ENCODE measurements around the gene ZNF503. TPM values are rescaled to one million over a fixed set of nuclear protein-coding genes. Genes with fewer than 3 reads are reported as not detected.

Gene ZNF503, protein sequence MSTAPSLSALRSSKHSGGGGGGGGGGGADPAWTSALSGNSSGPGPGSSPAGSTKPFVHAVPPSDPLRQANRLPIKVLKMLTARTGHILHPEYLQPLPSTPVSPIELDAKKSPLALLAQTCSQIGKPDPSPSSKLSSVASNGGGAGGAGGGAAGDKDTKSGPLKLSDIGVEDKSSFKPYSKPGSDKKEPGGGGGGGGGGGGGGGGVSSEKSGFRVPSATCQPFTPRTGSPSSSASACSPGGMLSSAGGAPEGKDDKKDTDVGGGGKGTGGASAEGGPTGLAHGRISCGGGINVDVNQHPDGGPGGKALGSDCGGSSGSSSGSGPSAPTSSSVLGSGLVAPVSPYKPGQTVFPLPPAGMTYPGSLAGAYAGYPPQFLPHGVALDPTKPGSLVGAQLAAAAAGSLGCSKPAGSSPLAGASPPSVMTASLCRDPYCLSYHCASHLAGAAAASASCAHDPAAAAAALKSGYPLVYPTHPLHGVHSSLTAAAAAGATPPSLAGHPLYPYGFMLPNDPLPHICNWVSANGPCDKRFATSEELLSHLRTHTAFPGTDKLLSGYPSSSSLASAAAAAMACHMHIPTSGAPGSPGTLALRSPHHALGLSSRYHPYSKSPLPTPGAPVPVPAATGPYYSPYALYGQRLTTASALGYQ
- total RNA-seq, result under 1 TPM; 0.38 to 0.47 TPM
- 0.58 TPM for polyA plus RNA-seq (2013, experiment 1 of 2)
- polyA plus RNA-seq (2013, experiment 2 of 2), result 0.72 TPM
- total RNA-seq, result 0 to 1.1 (median 0.08) reads per million in 172 experiments

DNA sequence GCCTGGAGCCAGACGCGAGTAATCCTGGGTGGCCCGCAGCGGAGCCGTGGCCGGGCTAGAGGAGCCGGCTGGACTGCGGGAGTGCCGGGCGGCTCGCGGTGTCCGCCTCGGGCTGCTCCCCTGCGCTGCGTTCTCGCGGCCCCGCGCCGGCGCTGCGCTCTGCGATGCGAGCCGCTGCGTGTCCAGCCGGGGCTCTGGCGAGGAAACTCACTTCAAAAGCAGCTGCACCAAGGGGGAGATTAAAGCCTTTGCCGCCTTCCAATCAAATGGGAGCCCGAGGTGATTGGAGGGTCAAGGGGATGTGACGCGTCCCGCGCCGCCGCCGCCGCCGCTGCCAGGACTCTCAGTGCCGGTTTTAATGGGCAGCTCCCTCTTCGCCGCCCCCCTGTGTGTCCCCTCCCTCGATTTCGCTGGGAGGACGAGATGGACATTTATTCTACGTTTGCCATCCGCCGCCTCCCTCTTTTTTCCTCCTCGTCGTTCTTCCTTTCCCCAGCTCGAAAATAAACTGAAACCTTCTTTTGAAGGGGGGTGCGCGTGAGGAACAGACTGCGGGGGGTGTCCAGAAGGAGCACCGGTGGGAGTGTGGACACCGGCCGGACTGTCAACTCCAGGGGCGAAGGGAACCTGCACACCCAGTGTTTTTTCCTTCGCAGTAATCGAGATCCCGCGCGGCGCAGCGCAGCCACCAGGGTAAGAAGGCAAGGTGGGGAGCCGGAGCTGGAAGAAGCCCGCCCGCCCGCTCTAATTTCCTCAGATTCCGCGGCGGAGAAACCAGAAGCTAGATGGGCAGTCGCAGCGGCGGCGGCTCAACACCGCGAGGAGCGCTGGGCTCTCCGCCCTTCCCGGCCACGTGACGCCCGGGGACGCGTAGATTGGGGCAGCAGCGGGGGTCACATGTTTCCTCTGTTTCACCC, at the start of gene ZNF503:
TSS of gene ZNF503 (minus strand) at position 196 of the 917 bp plus-strand sequence. CDS start 345 bp downstream, outside the sequence.
- intact Hi-C loops (cut with DNase I, micrococcal nuclease), result loop anchor here (5.0 to 10.0 kb wide), 5 partner anchors 685 to 1713 kb away; no protein-coding TSS in a partner anchor
- H3K27me3 ChIP-seq (ENCODE audit: control insufficient read depth in 1 of 2, insufficient read depth in 2 of 2, low read length in 2 of 2), result peaks cover 65 to 90% of the 10 kb centered on the region in 2 experiments
- Mint-ChIP-seq H3K4me3 (peak within 1 kb of the TSS; percentile 80), H3K4me1 (ENCODE audit: low read depth) (peaks cover 32% of the 10 kb centered on the region), H3K36me3 (ENCODE audit: low read depth) (no peaks in the 10 kb centered on the region), H3K27ac (no peak within 1 kb of the TSS), H3K9me3 (no peaks in the 10 kb centered on the region), H3K27me3 (peaks cover 66% of the 10 kb centered on the region)
- TF ChIP-seq, protein P1, sequence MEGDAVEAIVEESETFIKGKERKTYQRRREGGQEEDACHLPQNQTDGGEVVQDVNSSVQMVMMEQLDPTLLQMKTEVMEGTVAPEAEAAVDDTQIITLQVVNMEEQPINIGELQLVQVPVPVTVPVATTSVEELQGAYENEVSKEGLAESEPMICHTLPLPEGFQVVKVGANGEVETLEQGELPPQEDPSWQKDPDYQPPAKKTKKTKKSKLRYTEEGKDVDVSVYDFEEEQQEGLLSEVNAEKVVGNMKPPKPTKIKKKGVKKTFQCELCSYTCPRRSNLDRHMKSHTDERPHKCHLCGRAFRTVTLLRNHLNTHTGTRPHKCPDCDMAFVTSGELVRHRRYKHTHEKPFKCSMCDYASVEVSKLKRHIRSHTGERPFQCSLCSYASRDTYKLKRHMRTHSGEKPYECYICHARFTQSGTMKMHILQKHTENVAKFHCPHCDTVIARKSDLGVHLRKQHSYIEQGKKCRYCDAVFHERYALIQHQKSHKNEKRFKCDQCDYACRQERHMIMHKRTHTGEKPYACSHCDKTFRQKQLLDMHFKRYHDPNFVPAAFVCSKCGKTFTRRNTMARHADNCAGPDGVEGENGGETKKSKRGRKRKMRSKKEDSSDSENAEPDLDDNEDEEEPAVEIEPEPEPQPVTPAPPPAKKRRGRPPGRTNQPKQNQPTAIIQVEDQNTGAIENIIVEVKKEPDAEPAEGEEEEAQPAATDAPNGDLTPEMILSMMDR (IDR thresholded peaks at IDR 0.05), result no peak
- H3K27ac ChIP-seq (ENCODE audit: low read depth in 1 of 2, low read length in 2 of 2), result no peak within 1 kb of the TSS
- H3K36me3 ChIP-seq (ENCODE audit: insufficient read depth, low read length), result no peaks in the 10 kb centered on the region
- H3K4me3 ChIP-seq (ENCODE audit: low read length), result peak within 1 kb of the TSS; percentile 62
- POLR2A ChIA-PET, result interaction anchor here (0.8 kb wide), 1 partner anchor 21 kb away, joined by 3 read pairs; no protein-coding TSS in a partner anchor
- ATAC-seq (ENCODE audit: poor library complexity), result peak; percentile 46
- peak in 4 of 14 experiments; percentile 22 to 63 (median 49) for DNase-seq
- H3K4me1 ChIP-seq (ENCODE audit: insufficient read depth, low read length), result peaks cover 45% of the 10 kb centered on the region
- CTCF ChIA-PET, result no interaction called here
- peaks cover 0 to 42% of the 10 kb centered on the region in 2 experiments for H3K9me3 ChIP-seq (ENCODE audit: control insufficient read depth in 1 of 2, insufficient read depth in 1 of 2, low read length in 2 of 2)

DNA sequence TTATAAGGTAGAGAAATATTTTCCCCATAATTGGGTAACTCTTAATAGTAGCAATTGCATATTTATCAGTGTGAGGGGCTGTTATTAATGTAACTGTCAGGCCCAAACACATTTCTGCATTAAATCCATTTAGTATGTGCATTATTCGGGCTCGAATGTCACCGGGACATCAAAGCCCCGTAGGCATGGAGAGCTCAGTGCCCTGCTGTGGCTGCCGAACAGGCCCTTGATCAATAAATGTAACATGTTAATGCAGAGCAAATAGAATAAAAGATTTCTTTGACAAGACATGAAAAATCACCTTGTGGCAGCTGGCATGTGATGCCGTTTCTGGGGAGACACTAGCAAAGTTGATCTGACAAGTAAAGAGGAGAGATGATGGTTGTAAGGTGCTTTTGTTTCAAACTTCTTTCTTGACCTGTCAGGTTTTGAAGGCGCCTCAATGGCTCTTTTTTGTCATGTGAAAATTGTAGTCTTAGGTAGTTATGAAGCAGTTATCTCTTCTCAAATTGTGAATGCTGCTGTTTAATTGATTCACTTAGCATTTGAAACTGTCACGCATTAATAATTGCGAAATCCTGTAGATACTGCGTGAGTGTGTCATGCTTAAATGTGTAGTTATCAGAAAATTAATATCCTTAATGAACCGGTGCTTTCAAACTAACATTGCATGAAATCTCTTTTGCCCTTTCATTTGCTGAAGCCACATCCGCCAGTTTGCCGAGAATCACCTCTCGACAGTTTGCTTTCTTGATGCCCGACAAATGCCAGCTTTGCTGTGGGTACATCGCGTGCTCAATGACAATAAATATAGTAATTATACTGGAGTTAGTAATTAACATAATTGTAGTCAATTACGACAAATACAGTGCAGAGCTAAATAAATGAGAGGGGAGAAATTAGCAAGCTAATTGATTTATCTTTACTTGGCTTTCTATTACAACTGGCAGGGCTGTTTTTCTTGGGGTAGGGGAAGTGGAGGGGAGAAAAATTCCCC, 49.4 kb upstream of the ZNF503 start:
- H3K4me3 Mint-ChIP-seq, result no peak overlapping the region
- TF ChIP-seq, protein P1 (IDR thresholded peaks at IDR 0.05), result no peak
- ChIA-PET CTCF (interaction anchor here (1.1 to 1.2 kb wide), 2 partner anchors 9 to 37 kb away, joined by 3 read pairs; no protein-coding TSS in a partner anchor), POLR2A (no interaction called here)
- H3K36me3 Mint-ChIP-seq (ENCODE audit: low read depth), result no peaks in the 10 kb centered on the region
- H3K27me3 Mint-ChIP-seq, result peaks cover 35% of the 10 kb centered on the region
- no peaks in the 10 kb centered on the region for H3K4me1 Mint-ChIP-seq (ENCODE audit: low read depth)
- no peak overlapping the region for H3K27ac Mint-ChIP-seq
- ATAC-seq (ENCODE audit: poor library complexity) (no peak), DNase-seq (no peak)
- no peaks in the 10 kb centered on the region for H3K36me3 ChIP-seq (ENCODE audit: insufficient read depth, low read length)
- H3K9me3 ChIP-seq (ENCODE audit: control insufficient read depth in 1 of 2, insufficient read depth in 1 of 2, low read length in 2 of 2), result no peaks in the 10 kb centered on the region
- H3K9me3 Mint-ChIP-seq, result peaks cover 5% of the 10 kb centered on the region
- H3K4me3 ChIP-seq (ENCODE audit: low read length), result no peak overlapping the region
- peaks cover 0 to 6% of the 10 kb centered on the region in 2 experiments for H3K27me3 ChIP-seq (ENCODE audit: control insufficient read depth in 1 of 2, insufficient read depth in 2 of 2, low read length in 2 of 2)
- no peaks in the 10 kb centered on the region for H3K4me1 ChIP-seq (ENCODE audit: insufficient read depth, low read length)
- no peak overlapping the region for H3K27ac ChIP-seq (ENCODE audit: low read depth in 1 of 2, low read length in 2 of 2)
- intact Hi-C loops (cut with DNase I, micrococcal nuclease), result no loop called here

All from CD4-positive, alpha-beta T cell (primary cell).